Measurements from ENCODE around the gene MRPS26. TPM values are rescaled to one million over a fixed set of nuclear protein-coding genes. Genes with fewer than 3 reads are reported as not detected.

MRPS26 gene
- total RNA-seq, 1 donor from 2014 or later = 52.3 TPM

DNA sequence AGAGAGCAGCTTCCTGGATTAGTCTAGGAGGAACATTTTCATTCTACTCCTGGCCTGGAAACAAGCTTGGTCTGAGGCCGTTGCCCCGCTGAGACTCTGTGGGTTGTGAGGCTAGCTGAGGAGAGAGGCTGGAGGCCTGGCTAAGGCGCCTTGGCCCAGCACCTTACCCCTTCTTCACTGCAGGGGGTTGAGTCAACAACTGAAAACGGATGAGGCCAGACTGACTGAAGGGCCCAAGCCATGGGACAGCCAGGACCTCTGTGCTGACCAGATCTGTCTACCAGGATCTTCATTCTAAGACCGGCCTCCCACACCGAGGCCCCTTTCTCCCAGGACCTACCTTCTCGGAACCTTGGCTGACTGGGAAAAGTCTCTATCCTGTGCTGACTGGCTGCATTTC is 42.2 kb downstream of the MRPS26 start:
- H3K27ac ChIP-seq = no peak overlapping the region
- H3K4me3 ChIP-seq = no peak overlapping the region
- intact Hi-C loops (cut with DNase I) = no loop called here
- no peak for TF ChIP-seq POLR2A (IDR thresholded peaks at IDR 0.05)
- TF ChIP-seq, protein P1, sequence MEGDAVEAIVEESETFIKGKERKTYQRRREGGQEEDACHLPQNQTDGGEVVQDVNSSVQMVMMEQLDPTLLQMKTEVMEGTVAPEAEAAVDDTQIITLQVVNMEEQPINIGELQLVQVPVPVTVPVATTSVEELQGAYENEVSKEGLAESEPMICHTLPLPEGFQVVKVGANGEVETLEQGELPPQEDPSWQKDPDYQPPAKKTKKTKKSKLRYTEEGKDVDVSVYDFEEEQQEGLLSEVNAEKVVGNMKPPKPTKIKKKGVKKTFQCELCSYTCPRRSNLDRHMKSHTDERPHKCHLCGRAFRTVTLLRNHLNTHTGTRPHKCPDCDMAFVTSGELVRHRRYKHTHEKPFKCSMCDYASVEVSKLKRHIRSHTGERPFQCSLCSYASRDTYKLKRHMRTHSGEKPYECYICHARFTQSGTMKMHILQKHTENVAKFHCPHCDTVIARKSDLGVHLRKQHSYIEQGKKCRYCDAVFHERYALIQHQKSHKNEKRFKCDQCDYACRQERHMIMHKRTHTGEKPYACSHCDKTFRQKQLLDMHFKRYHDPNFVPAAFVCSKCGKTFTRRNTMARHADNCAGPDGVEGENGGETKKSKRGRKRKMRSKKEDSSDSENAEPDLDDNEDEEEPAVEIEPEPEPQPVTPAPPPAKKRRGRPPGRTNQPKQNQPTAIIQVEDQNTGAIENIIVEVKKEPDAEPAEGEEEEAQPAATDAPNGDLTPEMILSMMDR (IDR thresholded peaks at IDR 0.05) = no peak
- TF ChIP-seq POLR2AphosphoS5 (IDR thresholded peaks at IDR 0.05; ENCODE audit: insufficient read depth in 1 of 2, low read depth in 1 of 2) = no peak
- H3K27me3 ChIP-seq = peaks cover 1% of the 10 kb centered on the region
- no peaks in the 10 kb centered on the region for H3K36me3 ChIP-seq
- H3K9me3 ChIP-seq = no peaks in the 10 kb centered on the region
- no peak for DNase-seq (ENCODE audit: extremely low spot score in 2 of 2)
- H3K4me1 ChIP-seq = peaks cover 5% of the 10 kb centered on the region

DNA sequence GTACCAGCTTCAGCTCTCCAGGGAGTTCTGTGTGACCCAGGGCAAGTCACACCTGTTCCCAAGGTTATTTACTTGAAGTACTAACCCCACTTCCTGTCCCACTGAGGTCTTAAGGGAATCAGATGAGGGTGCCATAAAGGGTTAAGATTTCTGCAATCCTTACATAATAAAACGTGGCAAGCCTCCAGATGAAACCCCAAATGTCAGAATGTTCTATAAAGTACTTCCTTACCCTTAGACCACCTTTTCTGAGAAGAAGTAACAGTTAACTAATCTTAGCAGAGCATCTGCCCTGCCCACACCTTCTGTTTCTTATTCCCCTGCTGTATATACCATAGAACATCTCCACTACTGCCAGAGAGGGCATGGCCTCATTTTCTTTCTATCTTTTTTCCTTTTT is 44.7 kb downstream of the MRPS26 start:
- Histone ChIP-seq H3K27me3 (peaks cover 6% of the 10 kb centered on the region), H3K9me3 (no peaks in the 10 kb centered on the region), H3K4me1 (peaks cover 5% of the 10 kb centered on the region), H3K27ac (no peak overlapping the region), H3K4me3 (no peak overlapping the region), H3K36me3 (no peaks in the 10 kb centered on the region)
- DNase-seq (ENCODE audit: extremely low spot score in 2 of 2) = no peak
- TF ChIP-seq, protein P1 (IDR thresholded peaks at IDR 0.05) = no peak
- no peak for TF ChIP-seq POLR2AphosphoS5 (IDR thresholded peaks at IDR 0.05; ENCODE audit: insufficient read depth in 1 of 2, low read depth in 1 of 2)
- no peak for TF ChIP-seq POLR2A (IDR thresholded peaks at IDR 0.05)
- intact Hi-C loops (cut with DNase I) = no loop called here

DNA sequence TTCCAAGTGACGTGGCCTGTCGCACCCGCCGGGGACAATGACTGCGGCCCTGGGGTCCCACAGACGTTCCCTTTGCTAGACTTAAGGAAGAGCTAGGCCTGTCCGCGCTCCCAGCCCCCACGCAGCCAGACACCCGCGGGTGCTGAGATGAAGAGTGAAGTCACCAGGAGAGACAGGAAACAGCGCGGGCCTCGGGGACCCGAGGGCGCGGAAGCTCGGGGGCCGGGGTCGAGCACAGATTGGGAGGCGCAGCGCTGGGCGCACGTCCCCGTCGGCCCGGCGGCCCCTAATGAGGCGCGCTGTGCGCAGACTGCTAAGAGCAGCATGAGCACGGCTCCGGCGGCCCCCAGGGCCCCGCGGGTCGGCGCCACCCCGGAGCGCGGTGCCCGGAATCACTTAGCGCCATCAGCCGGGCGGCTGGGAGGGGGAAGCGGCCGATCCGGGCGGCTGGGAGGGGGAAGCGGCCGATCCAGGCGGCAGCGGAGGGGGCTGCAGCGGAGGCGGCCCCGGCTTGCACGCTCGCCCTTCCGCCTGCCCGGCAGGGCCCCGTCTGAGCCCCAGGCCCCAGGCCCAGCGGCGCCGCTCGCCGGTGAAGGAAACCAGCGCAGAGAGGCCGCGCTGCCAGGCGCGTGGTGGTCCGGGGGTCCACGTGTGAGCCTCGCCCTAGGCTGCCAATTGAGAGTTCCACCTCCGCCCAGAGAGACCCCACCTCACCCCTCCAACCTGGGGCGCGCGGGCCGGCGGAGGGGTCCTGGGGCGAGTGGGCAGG is 46.9 kb downstream of the MRPS26 start:
- TF ChIP-seq, protein P1 (IDR thresholded peaks at IDR 0.05) = no peak
- TF ChIP-seq POLR2AphosphoS5 (IDR thresholded peaks at IDR 0.05; ENCODE audit: insufficient read depth in 1 of 2, low read depth in 1 of 2) (no peak), POLR2A (IDR thresholded peaks at IDR 0.05) (no peak)
- DNase-seq (ENCODE audit: extremely low spot score in 2 of 2) = no peak
- peaks cover 6% of the 10 kb centered on the region for H3K27me3 ChIP-seq

DNA sequence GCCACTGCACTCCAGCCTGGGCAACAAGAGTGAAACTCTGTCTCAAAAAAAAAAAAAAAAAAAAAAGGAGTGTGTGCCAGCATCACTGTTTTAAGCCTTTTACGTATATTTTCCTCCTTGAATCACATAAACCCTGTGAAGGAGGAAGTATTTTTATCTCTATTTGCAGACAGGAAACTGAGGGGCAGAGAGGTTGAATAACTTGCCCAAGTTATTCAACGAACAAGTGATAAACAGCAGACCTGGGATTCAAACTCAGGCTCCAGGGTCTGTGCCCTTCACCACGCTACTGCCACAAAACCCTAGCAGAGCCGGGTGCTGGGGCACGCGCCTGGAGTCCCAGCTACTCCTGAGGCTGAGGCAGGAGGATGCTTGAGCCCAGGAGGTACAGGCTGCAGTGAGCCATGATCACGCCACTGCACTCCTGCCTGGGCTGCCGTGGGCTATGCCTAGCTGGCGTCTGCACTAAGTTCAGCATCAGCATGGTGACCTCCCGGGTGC is 48.1 kb downstream of the MRPS26 start:
- no peaks in the 10 kb centered on the region for H3K9me3 ChIP-seq
- H3K36me3 ChIP-seq = no peaks in the 10 kb centered on the region
- H3K4me1 ChIP-seq = peaks cover 5% of the 10 kb centered on the region
- H3K27me3 ChIP-seq = peaks cover 6% of the 10 kb centered on the region
- no peak overlapping the region for H3K27ac ChIP-seq
- DNase-seq (ENCODE audit: extremely low spot score in 2 of 2) = no peak
- intact Hi-C loops (cut with DNase I) = no loop called here
- no peak for TF ChIP-seq POLR2A (IDR thresholded peaks at IDR 0.05)
- no peak for TF ChIP-seq POLR2AphosphoS5 (IDR thresholded peaks at IDR 0.05; ENCODE audit: insufficient read depth in 1 of 2, low read depth in 1 of 2)
- TF ChIP-seq, protein P1 (IDR thresholded peaks at IDR 0.05) = no peak
- no peak overlapping the region for H3K4me3 ChIP-seq

More for the DNA sequence above, 46.9 kb downstream of the MRPS26 start:
- peak overlapping the region; percentile 4 to 15 for H3K4me3 ChIP-seq
- H3K4me1 ChIP-seq = peaks cover 5% of the 10 kb centered on the region
- no peak overlapping the region for H3K27ac ChIP-seq
- H3K36me3 ChIP-seq = no peaks in the 10 kb centered on the region
- H3K9me3 ChIP-seq = no peaks in the 10 kb centered on the region
- intact Hi-C loops (cut with DNase I) = no loop called here
